NCI-H1048 (cell line): ENCODE measurements around the gene TRA2B.

ENCODE experiments used
- DNase-seq: peaks from one replicate; lab custom pipeline; 2025; lab: John Stamatoyannopoulos, UW

TRA2B gene

GRCh38 chr3:185950728-185951127, 12.9 kb upstream of the TRA2B start:
- no peak for DNase-seq

GRCh38 chr3:185949515-185949914, 11.7 kb upstream of the TRA2B start:
- no peak for DNase-seq

DNA sequence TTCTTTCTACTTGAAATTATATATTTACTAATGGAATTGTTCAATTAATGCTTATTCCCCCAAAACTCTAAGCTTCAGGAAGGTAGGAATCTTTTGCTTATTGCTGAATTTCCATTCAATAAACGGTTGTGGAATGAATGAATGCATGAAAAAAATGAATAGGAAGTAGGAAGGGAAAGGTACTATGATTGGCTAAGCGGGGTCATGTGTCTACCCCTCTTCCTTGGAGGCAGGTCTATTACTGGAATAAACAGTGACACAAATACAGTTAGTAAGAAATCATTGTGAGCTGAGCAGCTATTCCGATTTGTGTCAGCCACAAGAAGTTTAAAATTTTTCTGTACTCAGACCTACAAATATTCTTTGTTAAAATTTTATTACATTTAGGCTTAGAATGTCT, 10.5 kb upstream of the TRA2B start:
- DNase-seq: no peak

DNA sequence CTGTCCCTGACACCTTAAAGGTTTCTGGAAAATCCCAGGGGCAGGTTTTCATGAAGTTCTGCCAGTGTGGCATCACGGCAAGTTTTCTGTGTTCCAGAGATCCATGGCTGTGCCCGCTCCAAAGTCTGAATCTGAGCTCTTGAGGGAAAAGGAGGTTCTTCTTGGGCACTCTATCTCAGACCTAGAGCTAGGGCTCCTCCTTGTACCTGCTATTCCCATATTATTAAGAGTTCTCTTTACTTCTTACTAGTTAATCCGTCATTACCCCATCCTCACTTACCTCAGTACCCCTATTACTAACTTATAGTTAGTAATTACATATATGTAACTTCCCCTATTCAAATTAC, 5.9 kb upstream of the TRA2B start:
- DNase-seq: no peak

DNA sequence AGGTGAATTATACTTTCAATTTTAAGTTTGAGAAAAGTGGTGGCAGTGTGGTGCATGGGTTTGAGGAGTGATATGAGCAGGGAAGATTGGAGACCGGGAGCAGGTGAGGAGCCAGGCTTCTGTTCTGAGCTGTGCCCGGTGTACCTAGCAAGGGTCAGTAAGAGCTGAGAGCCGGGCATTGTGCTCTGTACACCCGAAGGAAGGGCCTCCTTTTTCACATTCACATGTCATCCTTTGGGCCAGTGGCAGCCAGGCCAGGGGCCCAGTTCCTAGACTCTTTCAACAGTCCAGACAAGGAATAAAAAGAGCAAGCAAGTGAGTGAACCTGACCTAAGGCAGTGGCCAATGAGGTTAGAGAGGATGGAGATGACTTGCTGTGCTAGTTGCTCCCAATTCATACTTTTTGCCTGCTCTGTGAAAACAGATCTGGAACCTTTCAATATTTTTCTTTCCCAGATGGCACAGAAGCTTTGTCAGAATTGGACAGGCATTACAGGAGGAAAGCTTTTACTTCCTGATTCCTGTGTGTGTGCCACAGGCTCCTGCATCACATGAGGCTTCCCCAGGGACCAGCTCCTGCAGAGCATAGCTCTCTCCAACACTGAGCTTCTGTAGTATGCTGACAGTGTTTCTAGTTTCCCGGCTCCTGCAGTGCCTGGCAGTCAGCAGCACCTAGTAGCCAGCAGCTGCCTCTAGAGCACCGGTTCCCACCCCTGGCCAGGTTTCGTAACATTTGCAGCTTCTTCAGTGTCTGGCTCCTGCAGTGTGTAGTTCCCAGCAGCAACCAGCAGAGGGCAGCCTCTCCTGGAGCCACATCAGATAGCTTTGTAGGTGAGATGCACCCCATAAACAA, 5.3 kb upstream of the TRA2B start:
- no peak for DNase-seq

DNA sequence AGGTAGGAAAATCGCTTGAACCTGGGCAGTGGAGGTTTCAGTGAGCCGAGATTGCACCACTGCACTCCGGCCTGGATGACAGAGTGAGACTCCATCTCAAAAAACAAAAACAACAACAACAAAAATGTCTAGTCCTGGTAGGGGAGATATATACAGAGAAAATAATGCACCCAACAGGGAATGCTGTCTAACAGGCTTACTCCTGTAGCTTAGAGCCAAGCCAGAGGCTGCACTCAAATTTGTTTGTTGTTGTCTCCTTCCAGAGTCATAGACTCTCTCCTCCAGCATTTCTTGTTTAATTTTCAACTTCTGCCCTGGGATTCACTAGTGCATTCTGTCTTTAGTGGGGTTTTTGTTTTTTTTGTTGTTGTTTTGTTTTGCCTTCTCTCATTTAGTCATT, 4.6 kb upstream of the TRA2B start:
- no peak for DNase-seq

- DNase-seq: no peak
These were observed 3.1 kb upstream of the TRA2B start for GRCh38 chr3:185940951-185941350.

- DNase-seq: no peak
These were observed 1.9 kb upstream of the TRA2B start for GRCh38 chr3:185939721-185940120.

DNA sequence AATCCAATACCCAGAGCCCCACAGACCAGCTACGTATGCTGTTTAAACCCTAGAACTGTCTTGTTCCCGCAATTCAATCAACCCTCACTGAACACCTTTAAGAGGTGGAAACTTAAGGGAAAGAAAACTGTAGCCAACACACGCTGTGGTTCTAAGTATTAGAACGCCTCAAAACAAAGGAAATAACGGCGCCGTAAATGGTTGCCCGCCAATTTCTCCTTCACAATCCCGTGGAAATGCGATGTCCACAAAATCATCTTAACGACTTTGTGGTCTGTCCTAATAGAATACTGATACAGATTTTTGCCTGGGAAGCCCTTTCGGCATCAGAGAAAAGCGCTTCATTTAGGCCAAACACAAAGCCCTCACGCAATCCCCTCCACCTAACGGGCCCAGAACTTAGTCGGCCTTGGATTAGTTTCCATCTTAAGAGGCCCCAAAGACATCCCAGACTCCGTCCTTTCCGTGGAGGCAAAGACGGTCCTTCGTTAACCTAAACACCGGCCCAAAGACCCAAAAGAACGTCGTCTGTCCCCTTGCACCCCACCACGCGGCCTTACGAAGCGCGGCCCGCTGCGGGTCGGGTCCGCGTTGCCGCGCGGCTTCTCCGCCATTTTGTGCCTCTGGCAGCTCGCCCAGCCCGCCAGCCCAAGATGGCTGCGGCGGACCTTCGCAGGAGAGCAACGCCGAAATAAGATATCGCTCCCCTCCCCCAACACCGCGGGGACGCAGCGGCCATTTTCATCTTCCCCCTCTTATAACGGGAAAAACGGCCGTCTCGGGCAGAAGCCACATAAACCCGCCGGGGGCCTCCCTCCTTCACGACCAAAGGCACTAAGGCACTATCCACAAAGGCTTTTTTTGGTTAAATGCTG, 763 bp downstream of the TRA2B start:
- peak; percentile 72 for DNase-seq

GRCh38 chr3:185936273-185936629, 1.6 kb downstream of the TRA2B start:
- no peak for DNase-seq

- no peak for DNase-seq
These were observed 2.1 kb downstream of the TRA2B start for GRCh38 chr3:185935465-185936272.

DNA sequence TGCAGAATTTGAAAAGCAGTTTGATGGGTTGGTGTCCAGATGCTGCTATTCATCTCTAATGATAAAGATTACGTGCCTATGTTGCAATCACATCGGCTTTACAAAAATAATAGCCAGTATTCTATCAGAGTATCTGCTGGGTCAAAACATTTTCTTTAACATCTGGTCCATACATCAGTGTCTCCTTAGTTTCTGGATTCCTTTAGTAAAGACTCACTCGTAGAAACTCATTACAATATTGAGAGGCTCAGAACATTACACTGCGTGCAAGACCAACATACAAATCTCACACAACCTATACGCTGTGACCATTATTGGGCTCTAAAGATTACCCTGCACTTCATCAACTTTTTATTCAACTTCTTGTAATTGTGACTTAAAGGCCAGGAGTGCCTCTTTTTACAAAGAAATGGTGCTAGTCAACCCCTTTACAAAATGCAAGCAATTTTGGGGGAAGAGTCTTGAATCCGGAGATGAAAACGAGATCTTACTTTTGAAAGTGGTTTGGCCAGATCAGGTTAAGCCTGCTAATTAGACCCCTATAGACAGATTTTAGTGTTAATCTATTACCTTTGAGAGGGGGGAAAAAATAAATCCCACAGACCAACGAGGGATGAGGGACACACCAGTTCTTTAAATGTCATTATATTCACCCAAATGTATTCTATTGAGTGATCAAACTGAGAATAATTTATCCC, 2.9 kb downstream of the TRA2B start:
- no peak for DNase-seq

GRCh38 chr3:185934174-185934557, 3.6 kb downstream of the TRA2B start:
- DNase-seq: no peak

DNA sequence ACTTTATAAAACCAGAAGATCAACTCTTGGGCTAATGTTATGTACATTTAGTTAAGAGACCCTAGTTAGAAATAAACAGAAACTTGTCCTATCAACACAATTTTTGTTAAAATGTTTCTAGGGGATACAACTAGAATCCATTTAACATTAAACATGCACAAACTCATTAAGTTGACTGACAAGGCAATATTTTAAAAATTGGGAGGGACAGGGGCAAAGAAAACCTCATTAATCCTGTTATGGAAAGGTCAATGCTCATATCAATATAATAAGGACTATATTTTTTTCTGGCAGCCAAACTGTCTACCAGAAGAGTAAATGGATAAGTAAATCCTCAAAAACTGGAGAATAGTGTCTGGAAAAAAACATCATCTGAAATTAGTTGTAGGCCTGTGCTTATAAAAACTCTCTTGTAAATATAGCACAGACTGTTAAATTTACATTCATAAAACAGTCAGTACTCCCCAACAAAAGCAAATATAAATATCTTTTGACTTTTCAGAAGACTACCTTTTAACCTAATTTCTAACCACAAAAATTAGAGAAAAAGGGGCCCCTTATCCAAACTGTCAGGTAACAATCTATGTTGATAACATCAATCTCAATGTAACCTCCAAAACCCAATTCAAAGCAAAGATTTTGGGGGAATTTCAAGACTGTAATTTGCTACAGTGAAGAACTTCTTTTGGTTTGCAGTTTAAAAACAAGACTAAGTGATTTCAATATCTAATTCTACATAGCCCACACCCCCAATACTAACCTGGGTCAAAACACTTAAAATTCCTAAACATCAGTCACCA, 4.2 kb downstream of the TRA2B start:
- no peak for DNase-seq

GRCh38 chr3:185931777-185932612, 5.8 kb downstream of the TRA2B start:
- no peak for DNase-seq

DNA sequence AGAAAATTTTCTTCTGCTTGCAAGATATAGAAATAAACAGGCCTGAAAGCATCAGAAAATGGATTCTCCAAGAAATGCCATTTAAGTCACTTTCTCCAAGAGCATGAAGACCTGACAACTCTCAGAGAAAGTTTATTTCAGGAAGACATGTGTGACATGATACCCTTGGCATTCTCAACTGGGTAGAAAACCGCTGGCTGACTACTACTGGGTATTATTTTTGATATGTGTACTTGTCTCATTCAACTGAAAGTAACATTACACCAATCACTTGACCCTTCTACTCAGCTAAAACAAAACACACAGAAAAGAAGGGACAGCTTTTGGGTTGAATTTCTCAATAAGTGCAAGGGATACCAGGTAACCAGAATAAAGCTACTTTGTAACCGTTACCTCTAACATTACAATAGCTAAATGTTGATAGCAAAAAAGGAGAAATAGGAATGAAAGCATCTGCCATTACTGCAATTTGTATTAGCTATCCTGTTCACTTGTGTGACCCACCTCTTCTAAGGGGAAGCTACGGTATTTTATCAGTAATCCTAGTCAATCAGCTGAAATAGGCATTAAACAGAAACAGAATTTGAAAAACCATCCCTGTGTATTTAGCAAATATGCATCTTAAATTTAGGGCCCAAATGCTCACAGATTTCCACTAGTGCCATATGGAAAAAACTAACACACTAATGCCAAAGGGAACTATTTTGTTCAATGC, 7.3 kb downstream of the TRA2B start:
- DNase-seq: no peak

DNA sequence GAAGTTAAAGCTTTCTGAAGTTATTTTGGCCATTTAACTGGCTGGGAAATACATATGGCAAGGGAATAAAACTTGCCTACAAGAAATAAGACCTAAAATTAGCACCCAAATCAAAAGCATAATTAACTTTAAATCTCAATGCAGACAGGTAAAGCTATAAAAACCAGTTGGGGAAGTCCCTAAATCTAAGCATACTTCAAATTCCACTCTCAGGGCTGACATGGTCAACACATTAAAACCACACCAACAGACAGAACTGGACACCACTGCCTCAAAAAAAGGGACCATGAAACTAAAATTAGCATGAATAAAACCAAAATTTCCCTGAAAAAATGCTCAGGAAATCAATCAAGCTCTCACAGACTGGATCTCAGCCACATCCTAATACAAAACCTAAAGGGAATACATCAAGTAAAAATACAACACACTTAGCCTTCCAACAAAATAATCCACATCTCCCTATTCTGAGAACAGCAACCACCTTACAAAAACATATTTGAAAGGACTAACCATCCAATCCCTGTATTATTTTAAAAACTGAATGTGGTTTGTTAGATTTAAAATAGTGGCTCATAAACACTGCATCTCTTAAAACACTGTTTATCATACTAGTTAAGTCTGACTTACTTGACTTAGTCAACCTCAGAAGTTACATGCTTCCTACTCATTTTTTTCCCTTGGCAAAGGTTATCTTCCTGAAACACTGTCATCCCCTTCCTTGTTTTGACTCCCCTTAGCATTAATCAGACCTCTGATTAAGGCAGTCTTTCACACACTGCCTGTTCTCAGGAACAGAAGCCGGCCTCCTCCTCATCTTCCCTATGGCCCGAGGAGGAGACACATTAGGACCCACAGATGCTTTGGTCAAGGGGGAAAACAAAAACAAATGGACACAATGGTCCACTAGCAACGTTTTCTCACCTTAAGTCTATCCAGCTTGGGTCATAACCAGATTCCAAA, 8.3 kb downstream of the TRA2B start:
- no peak for DNase-seq

- DNase-seq: no peak
These were observed 9.3 kb downstream of the TRA2B start for GRCh38 chr3:185928496-185928895.
